HG03521 (cell line): Measurements from ENCODE around the gene NR3C2.
A peak's percentile ranks its signal among the peaks of the same experiment; 100 is the strongest.
"Not testable (repeated sequence)": the region's sequence is repeated elsewhere in the genome, so short reads cannot be mapped to it uniquely, and the experiment has no call there.

ENCODE experiments used
- ATAC-seq: cut with Tn5 transposase; IDR thresholded peaks from one replicate; pipeline ENCODE4 v1.9.1; 2021; ENCODE audit warnings: mild to moderate bottlenecking, moderate library complexity; ENCODE audit not compliant: unreplicated experiment

The NR3C2 gene

DNA sequence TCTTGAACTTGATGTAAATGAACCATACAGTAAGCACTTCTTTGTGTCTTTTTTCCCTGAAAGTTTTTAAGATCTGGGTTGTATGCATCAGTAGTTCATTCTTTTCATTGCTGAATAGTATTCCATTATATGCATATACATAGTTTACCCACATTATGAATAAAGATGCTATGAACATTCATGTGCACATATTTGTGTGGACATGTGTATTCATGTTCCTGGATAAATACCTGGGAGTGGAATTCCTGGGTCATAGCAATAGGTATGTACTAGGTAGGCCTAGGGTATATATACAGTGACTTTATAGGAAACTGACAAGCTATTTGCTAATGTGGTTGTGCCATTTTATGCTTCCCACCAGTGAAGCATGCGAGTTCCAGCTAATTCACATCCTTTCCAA is 215.9 kb downstream of the NR3C2 start:
- ATAC-seq = no peak

DNA sequence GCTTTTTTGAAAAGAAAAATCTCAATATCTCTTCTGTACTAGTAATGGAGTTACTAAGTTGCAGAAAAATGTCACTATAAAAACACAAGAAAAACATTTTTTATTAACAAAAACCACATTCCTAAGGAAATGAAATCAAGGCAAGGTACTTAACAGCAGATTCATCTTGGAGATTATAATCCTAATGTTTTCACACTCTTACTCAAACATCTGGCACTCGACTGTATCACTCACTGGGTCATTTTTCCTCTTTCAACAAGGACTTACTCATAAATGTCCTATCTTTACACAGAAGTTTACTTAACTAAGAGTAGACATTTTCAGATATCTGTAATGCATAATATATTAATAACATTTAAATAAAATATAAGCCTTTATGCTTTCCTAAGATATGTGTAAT is 216.6 kb downstream of the NR3C2 start:
- no peak for ATAC-seq

- ATAC-seq = no peak
Observed at GRCh38 chr4:148224476-148224875, 217.7 kb downstream of the NR3C2 start.

- ATAC-seq = no peak
Observed at GRCh38 chr4:148222991-148223660, 219.1 kb downstream of the NR3C2 start.

DNA sequence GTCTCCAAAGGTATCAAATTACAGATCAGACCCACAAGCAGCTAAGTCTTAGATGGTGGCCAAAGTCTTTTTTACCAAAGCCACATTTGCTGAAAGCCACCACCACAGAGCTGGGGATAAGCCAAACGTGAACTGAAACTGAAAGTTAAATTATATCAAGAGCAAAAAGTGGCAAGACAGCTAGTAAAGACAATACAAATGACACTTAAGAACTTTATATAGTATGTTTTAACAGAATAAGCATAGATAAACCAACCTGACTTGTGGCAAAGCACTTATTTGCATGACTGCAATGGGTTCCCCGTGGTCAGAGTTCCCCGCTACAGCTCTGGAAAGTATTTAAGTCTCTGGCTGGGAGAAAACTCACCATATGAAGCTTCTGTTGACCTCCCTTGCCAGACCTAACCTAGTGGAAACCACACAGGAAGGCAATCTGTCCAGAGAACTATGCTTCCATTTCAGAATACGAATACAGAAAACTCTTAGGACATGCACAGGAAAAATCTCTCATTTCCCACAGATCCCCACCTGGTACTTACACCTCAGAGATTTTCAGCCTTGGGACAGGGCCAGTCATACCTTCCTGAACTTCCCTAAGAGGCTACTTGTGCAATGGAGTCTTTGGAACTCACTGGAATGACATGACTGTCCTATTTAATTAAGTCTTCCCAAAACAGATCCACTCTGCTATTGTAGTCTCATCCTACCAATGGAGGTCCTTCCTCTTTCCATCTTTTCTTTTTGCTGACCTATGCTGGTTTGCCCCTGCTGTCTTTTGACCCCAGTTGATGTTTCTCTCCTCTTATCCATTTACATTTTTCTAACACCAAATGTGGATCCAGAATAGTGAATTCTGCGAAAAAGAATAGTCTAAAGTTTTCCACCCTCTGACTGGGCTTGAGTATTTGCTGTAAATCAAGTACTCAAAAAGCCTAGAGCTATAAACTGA is 225.1 kb downstream of the NR3C2 start:
- ATAC-seq = peak; percentile 92

GRCh38 chr4:148216321-148216720 is 225.9 kb downstream of the NR3C2 start:
- peak; percentile 3 for ATAC-seq

DNA sequence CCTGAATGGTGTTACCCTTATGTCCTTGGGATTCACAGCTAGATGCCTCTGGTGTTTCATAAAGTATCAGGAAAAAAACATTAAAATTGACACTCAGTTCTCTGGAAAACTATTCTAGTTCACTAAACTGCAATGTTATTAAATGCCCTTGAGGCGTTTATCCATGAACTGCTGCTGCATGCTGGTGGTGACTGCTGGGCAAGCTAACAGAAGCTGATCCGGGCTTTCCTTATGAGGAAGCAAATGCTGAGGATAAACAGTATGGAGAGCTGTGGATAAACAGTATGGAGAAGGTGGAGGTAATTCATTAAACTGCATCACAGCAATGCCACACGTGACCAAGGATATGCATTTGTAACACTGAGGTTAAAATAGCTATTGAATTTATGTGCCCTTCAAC is 227.0 kb downstream of the NR3C2 start:
- no peak for ATAC-seq

- ATAC-seq = no peak
Observed at GRCh38 chr4:148214529-148215166, 227.6 kb downstream of the NR3C2 start.

DNA sequence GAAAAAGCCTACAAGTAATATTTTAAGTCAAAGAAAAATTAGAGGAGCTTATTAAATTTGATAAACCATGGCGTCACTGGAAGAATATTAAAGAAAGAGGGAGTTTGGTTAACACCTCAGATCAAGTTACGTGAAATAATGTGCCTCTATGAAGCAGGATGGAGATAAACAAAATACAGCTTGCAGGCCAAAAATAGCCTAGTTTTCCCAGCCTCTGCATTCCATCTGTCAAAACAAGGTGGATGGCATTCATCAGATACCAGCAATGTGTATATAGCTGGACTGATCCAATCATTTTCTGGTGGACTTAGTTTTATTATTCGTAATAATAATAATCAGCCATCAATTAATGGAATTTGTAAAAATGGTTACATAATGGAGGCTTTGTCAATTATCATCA is 230.7 kb downstream of the NR3C2 start:
- ATAC-seq = no peak

DNA sequence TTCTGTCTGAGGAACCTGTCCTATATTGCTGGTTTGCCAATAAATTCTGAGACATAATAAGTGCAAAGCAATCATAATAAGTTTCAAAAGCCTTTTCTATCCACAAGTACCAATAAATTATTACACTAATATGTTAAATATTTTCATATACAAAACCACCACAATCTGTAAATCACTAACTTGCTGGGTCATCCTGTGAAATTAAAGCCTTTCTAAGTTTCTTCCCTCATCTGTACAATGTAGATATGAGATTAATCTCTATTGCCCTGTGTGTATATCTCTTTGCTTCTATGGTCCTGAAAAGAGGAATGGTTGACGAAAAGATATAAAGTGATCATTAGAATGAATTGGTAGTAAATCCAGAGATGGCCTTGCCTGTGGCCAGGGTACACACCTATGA is 231.6 kb downstream of the NR3C2 start:
- ATAC-seq = no peak

GRCh38 chr4:148207068-148207467 is 235.1 kb downstream of the NR3C2 start:
- no peak for ATAC-seq

GRCh38 chr4:148205476-148205875 is 236.7 kb downstream of the NR3C2 start:
- no peak for ATAC-seq

DNA sequence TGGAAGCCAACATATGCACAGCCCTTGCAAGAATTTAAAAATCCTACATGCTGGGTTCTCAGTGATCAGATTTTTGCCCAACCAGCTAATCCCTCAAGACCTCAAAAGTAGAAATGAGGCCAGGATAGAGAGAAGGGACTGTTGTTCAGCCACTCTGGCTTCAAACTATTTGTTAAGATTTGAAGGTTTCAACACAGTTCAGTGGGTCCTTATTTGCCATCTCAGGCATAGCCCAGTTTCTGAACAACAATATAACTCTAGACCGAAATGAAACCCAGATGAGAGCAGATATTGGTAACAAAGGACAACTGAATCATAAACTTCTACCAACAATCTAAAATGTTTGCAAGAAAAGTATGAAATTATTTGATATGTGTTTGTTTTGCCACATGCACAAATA is 237.3 kb downstream of the NR3C2 start:
- no peak for ATAC-seq

- no peak for ATAC-seq
Observed at GRCh38 chr4:148204171-148204570, 238.0 kb downstream of the NR3C2 start.

DNA sequence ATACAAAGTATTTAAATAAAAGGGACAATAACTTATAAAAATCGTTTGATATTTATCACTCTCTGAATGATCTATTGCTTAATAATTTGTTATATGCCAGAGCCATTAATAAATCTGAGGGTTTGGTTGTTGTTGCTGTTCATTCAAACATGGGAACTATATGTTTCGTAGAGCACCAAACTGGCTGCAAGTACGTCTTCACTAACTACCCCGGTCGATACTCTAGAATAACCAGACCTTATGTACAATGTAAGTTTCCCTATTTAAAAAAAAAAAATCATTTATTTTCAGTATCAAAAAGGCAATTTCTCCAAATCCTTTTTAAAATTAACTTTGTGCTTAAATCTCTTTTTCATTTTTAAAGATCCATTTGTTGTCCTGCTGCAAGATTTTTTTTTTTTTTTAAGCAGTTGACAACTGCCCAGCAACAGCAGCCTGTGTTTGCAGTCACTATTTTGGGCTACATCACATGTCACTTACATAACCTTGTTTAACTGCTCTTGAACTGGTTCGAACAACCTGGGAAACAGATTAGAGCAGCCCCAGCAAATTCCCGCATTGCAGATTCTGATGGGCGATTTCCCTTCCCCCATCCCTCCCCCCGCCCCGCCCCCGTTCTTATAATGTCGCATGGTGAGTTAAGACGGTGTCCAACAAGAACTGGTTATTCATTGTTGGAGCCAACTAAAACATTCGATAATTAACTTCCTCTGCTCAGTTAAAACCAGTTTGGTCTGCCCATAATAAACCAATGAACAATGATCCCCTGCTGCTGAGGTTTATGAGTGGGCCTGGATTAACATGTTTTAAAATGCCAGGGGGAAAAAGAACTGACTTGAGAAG is 238.9 kb downstream of the NR3C2 start:
- no peak for ATAC-seq

DNA sequence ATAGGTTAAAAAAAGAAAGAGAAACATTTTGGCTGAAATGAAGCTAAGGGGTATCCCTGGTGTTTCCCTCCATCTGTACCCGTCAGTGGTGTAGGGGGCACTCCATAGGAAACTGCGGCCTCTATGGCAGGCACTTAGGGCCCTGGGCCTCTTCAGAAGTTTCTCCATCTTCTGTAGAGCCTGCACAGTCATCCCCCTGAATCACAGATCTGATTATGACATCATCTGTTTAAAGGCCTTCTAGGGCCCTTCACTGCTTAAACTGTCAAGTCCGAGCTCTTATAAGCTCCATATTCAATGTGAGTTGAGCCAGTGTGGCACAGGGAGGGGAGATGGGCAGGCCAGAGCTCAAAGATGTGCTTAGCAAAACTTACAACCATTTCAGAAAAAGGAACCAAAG is 241.3 kb downstream of the NR3C2 start:
- no peak for ATAC-seq

DNA sequence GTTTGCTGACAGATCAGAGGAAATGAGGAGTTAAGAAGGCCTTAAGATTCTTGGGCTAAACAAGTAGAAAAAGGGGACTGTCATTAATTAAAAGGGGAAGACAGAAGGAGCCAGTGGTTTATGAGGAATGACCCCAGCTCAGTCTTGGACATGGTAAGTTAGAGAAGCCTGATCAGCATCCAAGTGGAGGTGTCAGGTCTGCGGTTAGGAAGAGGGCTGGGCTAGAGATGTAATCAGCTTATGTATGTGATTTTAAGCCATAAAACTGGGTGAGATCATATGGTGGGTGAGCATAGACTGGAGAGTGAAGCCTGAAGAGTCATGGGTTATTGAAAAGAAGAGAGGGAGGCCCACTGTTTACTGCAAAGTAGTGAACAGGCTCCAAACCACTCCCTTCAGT is 246.1 kb downstream of the NR3C2 start:
- no peak for ATAC-seq

DNA sequence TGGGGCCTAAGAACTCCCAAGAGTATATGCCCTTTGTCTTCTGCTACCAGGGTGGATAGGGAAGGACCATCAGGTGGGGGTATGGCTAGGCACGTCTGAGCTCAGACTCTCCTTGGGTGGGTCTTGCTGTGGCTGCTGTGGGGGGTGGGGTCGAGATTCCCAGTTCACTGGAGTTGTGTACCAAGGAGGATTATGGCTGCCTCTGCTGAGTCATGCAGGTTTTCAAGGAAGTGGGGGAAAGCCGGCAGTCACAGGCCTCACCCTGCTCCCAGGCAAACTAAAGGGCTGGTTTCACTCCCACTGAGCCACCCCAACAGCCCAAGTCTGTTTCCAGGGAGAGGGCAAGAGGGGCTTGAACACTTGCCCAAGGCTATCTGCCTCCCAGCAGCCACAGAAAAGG is 249.7 kb downstream of the NR3C2 start:
- ATAC-seq = no peak

DNA sequence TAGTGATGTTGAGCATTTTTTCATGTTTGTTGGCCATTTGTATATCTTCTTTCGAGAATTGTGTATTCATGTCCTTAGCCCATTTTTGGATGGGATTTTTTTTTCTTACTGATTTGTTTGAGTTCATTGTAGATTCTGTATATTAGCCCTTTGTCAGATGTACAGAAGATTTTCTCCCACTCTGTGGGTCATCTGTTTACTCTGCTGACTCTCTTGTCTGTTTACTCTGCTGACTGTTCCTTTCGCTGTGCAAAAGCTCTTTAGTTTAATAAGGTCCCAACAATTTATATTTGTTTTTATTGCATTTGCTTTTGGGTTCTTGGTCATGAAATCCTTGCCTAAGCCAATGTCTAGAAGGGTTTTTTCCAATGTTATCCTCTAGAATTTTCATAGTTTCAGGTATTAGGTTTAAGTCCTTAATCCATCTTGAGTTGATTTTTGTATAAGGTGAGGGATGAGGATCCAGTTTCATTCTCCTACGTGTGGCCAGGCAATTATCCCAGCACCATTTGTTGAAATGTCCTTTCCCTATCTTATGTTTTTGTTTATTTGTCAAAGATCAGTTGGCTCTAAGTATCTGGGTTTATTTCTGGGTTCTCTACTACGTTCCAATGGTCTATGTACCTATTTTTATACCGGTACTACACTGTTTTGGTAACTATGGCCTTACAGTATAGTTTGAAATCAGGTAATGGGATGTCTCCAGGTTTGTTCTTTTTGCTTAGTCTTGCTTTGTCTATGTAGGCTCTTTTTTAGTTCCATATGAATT is 254.6 kb downstream of the NR3C2 start:
- not testable (repeated sequence) for ATAC-seq

DNA sequence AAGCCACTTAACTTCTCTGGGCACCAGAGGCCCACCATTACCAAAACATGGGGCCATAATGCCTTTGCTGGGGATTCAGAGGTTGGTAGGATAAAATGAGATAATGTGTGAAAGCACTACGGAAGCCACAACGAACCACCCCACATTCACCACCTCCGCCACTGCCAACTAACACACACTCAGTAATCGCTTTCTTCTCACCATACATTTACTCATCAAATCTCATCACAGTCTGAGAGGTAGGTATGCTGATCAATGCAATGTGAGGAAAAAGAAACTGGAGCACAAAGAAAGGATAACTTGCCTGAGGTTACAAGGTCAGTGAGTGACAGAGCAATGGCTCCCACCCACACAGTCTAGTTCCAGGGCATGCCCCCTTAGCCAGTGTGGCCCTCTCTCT is 257.3 kb downstream of the NR3C2 start:
- no peak for ATAC-seq
